Anterior cingulate cortex (tissue), 58 donors: Measurements from ENCODE around the gene ASIP.
A peak's percentile ranks its signal among the peaks of the same experiment; 100 is the strongest.
"Not testable (repeated sequence)": the region's sequence is repeated elsewhere in the genome, so short reads cannot be mapped to it uniquely, and the experiment has no call there.

ENCODE experiments used
- DNase-seq, 58 donors: peaks; one replicate each; lab custom pipeline; 2025; lab: John Stamatoyannopoulos, UW

ASIP gene, protein sequence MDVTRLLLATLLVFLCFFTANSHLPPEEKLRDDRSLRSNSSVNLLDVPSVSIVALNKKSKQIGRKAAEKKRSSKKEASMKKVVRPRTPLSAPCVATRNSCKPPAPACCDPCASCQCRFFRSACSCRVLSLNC

DNA sequence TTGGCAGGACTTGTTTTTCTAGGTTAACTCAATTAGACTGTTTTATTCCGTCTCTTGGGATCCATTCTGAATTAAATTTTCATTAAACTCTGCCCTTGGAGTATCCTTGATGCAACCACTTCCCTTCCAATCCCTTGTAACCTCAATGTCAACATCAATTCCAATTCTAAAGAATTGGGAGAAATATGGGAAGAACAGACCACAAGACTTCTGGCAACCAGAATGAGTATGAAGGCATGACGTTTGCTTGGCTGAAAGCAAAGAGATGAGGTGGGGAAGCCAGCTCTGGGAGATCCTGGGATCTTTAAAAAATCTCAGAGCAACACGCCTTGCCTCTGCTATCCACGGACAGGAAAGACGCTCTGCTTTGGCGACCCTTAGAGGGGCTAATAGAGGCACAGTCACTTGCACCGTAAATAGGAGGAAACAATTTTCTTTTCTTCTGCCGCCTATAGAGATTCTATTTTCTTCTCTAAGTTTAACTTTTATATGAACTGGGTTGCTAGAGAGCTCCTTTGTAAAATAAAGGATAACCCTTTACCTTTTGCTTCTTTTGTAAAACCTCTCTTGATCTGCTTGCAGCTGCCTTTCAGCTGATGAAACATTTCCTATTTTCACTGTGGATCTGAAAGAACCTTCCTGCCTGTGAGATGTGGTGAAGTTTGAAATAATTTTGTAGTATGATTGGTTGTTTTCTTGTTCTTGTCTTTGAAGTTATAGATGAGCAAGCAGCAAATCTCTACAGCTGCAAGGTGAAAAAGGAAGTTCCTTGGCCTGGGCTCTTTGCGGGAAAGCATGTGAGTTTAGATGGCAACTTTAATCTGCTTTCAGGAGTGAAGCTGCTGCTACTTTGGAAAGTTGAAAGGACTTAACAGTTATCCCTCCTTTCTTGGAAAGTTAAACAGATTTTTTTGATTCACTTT is at the start of gene ASIP:
Gene ASIP (plus strand): TSS at position 731 of the 923 bp plus-strand sequence. CDS start 18,952 bp downstream, outside the sequence.
- DNase-seq: no peak

DNA sequence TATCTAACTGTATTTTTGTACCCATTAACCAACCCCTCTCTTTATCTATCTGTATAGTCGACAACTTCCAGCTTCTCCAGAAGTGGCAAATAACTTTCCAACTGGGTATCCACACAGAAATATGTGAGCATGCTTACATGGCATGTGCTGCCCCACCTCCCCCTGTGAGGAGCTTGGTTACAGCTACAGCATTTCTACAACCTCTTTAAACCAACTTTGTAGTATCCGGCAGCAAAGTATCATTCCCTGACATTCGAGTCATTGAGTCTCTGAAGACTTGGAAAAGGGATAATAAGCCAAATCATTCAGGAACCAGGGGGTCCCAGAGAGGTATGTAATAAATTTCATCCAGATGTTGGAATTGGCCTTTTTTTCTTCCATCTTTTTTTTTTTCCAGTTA is 48.2 kb upstream of the ASIP start:
- no peak for DNase-seq

GRCh38 chr20:34199183-34199582 is 42.0 kb upstream of the ASIP start:
- DNase-seq: no peak

DNA sequence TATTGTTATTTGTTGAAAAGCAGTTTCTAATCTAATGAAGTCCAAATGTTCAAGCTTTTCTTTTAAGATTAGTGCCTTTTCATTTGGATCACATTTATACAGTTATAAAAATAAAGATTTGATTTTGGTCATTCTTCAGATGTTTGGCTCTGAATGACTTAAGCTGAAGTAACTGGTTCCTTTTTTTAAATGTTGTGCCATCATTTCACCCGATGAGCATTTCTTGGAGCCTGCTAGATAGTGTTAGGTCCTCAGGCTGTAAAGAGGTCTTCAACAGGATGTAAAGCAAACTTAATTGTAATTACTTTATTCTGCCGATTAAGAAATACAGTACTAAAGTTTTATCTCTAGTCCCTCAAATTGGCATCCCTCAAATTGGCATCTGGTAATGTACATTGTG is 41.2 kb upstream of the ASIP start:
- no peak for DNase-seq

DNA sequence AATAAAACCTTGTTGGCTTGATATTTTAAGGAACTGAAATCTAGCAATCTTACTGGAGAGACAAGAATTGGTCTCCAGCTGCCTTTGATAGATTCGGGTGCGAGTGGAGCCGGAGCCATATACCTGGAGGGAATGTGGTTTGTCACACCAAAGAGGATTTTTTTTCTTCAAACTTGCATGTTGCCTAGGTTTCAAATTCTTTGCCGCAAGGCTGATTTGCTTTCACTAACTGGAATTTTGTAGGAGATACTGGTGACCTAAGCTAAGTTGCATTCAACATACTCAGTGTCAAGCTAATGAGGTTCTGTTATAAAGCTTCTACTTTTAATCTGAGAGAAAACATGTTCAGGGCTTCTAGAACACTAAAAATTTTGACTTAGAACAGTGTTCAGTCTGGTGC is 39.7 kb upstream of the ASIP start:
- no peak for DNase-seq

- not testable (repeated sequence) for DNase-seq
Measured at GRCh38 chr20:34205172-34205880, 35.9 kb upstream of the ASIP start.

GRCh38 chr20:34209111-34209510 is 32.1 kb upstream of the ASIP start:
- no peak for DNase-seq

GRCh38 chr20:34210271-34210670 is 31.0 kb upstream of the ASIP start:
- no peak for DNase-seq

GRCh38 chr20:34211591-34211990 is 29.6 kb upstream of the ASIP start:
- no peak for DNase-seq

- DNase-seq: no peak
Measured at GRCh38 chr20:34213213-34213612, 28.0 kb upstream of the ASIP start.

- DNase-seq: peak in 55 of 58 donors; percentile 2 to 74 (median 34)
Measured at GRCh38 chr20:34215711-34216381, 25.4 kb upstream of the ASIP start.

GRCh38 chr20:34216382-34216742 is 24.9 kb upstream of the ASIP start:
- DNase-seq: no peak

DNA sequence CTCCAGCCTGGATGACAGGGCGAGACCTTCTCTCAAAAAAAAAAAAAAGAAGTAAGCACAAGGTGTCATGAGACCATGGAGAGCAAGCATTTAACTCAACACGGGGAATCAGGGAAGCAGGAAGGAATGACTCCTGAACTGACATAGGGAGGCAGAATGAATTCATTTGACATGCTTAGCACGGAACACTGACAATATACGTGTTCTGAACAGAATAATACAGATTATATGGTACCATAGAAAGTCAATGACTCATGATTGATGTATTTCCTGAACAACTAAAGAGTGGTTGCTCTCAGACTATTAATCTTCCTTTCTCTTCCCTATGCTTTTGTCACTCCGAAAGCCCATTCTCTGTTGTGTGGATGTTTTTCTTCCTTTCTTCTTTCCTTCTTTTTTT is 20.7 kb upstream of the ASIP start:
- DNase-seq: no peak

DNA sequence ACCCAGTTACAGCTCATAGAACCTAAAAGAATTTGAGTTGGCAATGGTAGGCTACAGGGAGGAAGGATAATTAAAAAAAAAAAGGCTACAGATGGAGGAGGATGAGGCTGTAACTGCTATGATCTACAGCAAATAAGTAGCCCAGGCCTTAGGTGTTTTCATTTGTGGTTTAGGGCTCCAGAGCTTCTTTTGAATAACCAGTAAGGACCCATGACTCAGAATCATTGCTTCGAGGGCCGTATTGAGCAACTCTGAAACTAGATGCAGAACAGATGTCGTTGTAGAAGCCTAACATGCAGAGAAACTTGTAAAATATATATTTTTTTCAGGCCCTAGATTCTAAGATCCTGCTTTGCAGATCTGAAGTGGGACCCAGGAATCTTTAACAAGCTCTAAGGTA is 19.0 kb upstream of the ASIP start:
- DNase-seq: no peak

- DNase-seq: not testable (repeated sequence)
Measured at GRCh38 chr20:34224251-34224650, 17.0 kb upstream of the ASIP start.

- no peak for DNase-seq
Measured at GRCh38 chr20:34231634-34232033, 9.6 kb upstream of the ASIP start.

- no peak for DNase-seq
Measured at GRCh38 chr20:34232494-34233087, 8.6 kb upstream of the ASIP start.

DNA sequence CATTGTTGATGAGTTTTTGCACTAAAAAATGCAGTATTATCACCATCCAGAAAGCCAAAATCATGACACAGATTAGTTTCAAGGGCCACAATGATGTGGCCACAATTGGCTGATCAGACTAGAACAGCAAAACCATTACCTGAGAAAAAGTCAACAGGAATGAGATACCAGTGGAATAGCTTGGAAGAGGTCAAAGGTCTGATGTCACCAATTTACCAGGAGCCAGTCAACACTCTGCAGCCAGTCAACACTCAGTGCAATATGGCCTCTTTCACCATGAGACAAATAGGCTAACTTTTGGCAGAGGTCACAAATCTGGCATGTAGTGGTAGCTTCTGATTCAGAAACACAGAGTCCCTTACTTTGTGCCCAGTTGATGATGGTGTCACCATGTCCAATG is 7.5 kb upstream of the ASIP start:
- no peak for DNase-seq

- no peak for DNase-seq
Measured at GRCh38 chr20:34235875-34236274, 5.3 kb upstream of the ASIP start.

- no peak for DNase-seq
Measured at GRCh38 chr20:34237942-34238341, 3.3 kb upstream of the ASIP start.

DNA sequence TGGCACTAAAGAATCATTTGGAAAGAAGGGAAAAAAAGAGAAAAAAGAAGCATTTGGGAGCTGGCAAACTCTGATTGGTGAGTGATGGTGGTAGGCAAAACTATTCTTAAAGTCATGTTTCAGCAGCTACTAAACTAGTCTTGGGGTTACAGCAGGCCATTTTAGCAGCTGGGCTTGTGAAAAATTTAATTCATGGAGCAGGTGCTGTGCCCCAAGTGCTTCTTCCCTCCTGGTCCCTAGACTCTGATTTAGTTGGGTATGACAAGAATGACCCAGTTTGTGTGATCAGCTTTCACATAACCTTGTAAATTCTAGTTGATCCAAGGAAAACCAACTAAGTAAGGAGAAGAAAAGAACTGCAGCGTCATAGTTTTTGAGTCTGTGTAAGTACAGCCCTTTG is 1.1 kb upstream of the ASIP start:
- DNase-seq: no peak
